T-cell (primary cell): ENCODE measurements around the gene MMEL1. TPM values are rescaled to one million over a fixed set of nuclear protein-coding genes. Genes with fewer than 3 reads are reported as not detected.

ENCODE experiments used
- ATAC-seq, 4 experiments: fragments of 200-7000 bp in 3 of 4; fragments of 150-1000 bp in 1 of 4; cut with Tn5 transposase; replicated peaks in 1 of 4; 1 replicate in 3 of 4; 2 replicates in 1 of 4; pipeline ENCODE4 v1.10.0; 2021; ENCODE audit warnings: moderate library complexity in 3 of 4, mild to moderate bottlenecking in 2 of 4, moderate number of reproducible peaks in 1 of 4
- CTCF ChIA-PET, 2 donors: fragments of 300-600 bp; sonication (Branson Sonifier 250); formaldehyde crosslinking; loops; one replicate each; lab custom pipeline; 2022; ENCODE audit warnings: antibody characterized with exemption in 2 of 2; lab: Charles Lee
- POLR2A ChIA-PET, 2 donors: fragments of 300-600 bp; sonication (Branson Sonifier 250); formaldehyde crosslinking; loops; one replicate each; lab custom pipeline; 2022; ENCODE audit warnings: antibody characterized with exemption in 2 of 2; lab: Charles Lee
- DNase-seq, 35 experiments: peaks; one replicate each; pipeline versions ENCODE4 v3.0.0 to v3.0.0-alpha.2; 2013 to 2023
- H3K27ac ChIP-seq: one replicate; pipeline ENCODE4 v1.5.1; 2013; ENCODE audit warnings: low read length
- H3K27me3 ChIP-seq, 2 experiments: replicated peaks in 1 of 2; 1 replicate in 1 of 2; 2 replicates in 1 of 2; pipeline versions ENCODE4 v1.6.1 to v1.7.0; 2013; ENCODE audit warnings: low read length in 1 of 2, mixed read lengths in 1 of 2; ENCODE audit not compliant: control insufficient read depth in 2 of 2, insufficient read depth in 2 of 2; ENCODE audit errors: extremely low read depth in 1 of 2
- H3K36me3 ChIP-seq, 2 donors: 1 replicate in 1 of 2; 2 replicates in 1 of 2; pipeline versions ENCODE4 v1.6.1 to v1.7.0; 2013; ENCODE audit warnings: low read length in 1 of 2; ENCODE audit not compliant: control insufficient read depth in 2 of 2, insufficient read depth in 1 of 2; ENCODE audit errors: extremely low read depth in 1 of 2
- H3K4me1 ChIP-seq, 2 experiments: 1 replicate in 1 of 2; 2 replicates in 1 of 2; pipeline versions ENCODE4 v1.6.1 to v1.7.0; 2013; ENCODE audit warnings: low read length in 2 of 2, mixed read lengths in 1 of 2; ENCODE audit not compliant: insufficient read depth in 2 of 2, control insufficient read depth in 1 of 2; ENCODE audit errors: extremely low read depth in 1 of 2
- H3K4me3 ChIP-seq, 2 donors: 1 replicate in 1 of 2; 2 replicates in 1 of 2; pipeline versions ENCODE4 v1.5.1 to v1.7.0; 2013; ENCODE audit warnings: mild to moderate bottlenecking in 2 of 2, low read length in 1 of 2, moderate library complexity in 1 of 2; ENCODE audit not compliant: control insufficient read depth in 1 of 2; ENCODE audit errors: extremely low read depth in 1 of 2
- H3K9me3 ChIP-seq: 2 replicates; pipeline ENCODE4 v1.7.0; 2013
- H3K27ac Mint-ChIP-seq, 2 donors: one replicate each; pipeline ENCODE4 v1.8.0; 2020 to 2021; ENCODE audit warnings: mild to moderate bottlenecking in 2 of 2, mixed read lengths in 2 of 2
- H3K27me3 Mint-ChIP-seq, 2 donors: one replicate each; pipeline ENCODE4 v1.8.0; 2021 to 2022; ENCODE audit warnings: mixed read lengths in 2 of 2
- H3K36me3 Mint-ChIP-seq: one replicate; pipeline ENCODE4 v1.8.0; 2021; ENCODE audit warnings: mixed read lengths
- H3K4me1 Mint-ChIP-seq, 3 donors: one replicate each; pipeline ENCODE4 v1.8.0; 2020 to 2022; ENCODE audit warnings: mixed read lengths in 3 of 3, mild to moderate bottlenecking in 1 of 3
- H3K4me3 Mint-ChIP-seq, 3 donors: one replicate each; pipeline ENCODE4 v1.8.0; 2020 to 2022; ENCODE audit warnings: mild to moderate bottlenecking in 3 of 3, mixed read lengths in 3 of 3, moderate library complexity in 3 of 3
- H3K9me3 Mint-ChIP-seq, 3 donors: one replicate each; pipeline ENCODE4 v1.8.0; 2020 to 2022; ENCODE audit warnings: mixed read lengths in 3 of 3
- WGBS: methylation state at CpG from one replicate; pipeline ENCODE4 v1.1.5; 2013; ENCODE audit warnings: missing lambda C conversion rate; ENCODE audit not compliant: insufficient coverage; 5-methylcytosine and 5-hydroxymethylcytosine counted together
- total RNA-seq, 35 experiments: library from RNA in 6 of 35; stranded (reverse) in 6 of 35; fragments of 120-200 nt in 1 of 35; gene quantifications; one replicate each; pipeline versions ENCODE4 v1.2.1 to v1.2.4 and lab custom pipeline; 2013 to 2026

MMEL1 gene
- total RNA-seq, 5 donors from 2014 or later (not counting 1 experiment from before 2014, with no cell fraction given) = 0.72 to 3.3 (median 1.0) TPM

DNA sequence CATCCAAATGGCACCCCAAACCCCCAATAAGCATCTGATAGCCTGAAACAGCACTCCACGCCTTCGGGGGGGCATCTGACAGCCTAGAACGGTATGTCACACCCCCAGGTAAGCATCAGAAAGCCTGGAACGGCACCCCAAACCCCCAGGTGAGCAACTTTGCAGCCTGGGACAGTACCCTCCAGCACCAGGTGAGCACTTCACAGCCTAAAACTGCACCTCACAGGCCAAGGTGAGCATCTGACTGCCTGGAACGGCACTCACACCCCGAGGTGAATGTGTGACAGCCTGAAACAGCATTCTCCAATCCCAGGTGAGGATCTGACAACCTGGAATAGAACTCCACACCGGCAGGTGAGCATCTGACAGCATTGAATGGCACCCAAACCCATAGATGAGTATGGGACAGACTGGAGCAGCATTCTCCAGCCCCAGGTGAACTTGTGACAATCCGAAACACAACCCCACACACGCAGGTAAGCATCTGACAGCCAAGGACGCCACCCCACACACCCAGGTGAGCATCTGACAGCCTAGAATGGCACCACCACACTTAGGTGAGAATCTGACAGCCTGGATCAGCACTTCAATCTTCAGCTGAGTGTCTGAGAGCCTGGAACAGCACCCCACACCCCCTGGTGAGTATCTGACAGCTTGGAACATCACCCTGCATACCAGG, 18.3 kb upstream of the MMEL1 start:
- Mint-ChIP-seq H3K4me1 (peaks cover 0 to 7% (median 2%) of the 10 kb centered on the region in 3 donors), H3K9me3 (peaks cover 5 to 16% (median 10%) of the 10 kb centered on the region in 3 donors), H3K4me3 (no peak overlapping the region), H3K36me3 (no peaks in the 10 kb centered on the region), H3K27me3 (peaks cover 38 to 53% of the 10 kb centered on the region in 2 donors), H3K27ac (no peak overlapping the region)
- Histone ChIP-seq H3K4me1 (no peaks in the 10 kb centered on the region), H3K27me3 (peaks cover 0 to 74% of the 10 kb centered on the region in 2 experiments), H3K27ac (no peak overlapping the region), H3K36me3 (no peaks in the 10 kb centered on the region), H3K9me3 (peaks cover 1% of the 10 kb centered on the region), H3K4me3 (no peak overlapping the region)
- POLR2A ChIA-PET = no interaction called here
- CTCF ChIA-PET = no interaction called here
- no peak for ATAC-seq
- WGBS = 55% methylated on average over 10 of the region's 10 CpGs
- peak in 2 of 35 experiments; percentile 2 to 5 for DNase-seq

DNA sequence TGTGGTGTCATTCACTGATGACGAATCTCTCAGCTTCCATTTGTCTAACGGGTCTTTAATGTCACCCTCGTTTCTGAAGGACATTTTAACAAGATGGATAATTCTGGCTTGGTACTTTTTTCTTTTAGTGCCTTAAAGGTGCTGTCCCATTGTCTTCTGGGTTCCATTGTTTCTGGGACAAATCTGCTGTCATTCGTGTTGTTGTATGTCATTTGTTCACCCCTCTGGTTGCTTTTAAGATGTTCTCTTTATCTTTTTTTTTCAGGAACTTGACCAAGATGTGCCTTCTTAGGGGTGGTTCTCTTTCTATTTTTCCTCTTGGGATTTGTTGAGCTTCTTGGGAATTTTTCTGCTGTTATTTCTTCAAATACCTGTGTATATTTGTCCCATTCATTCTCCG, 14.0 kb upstream of the MMEL1 start:
- Mint-ChIP-seq H3K4me3 (no peak overlapping the region), H3K36me3 (no peaks in the 10 kb centered on the region), H3K4me1 (peaks cover 6 to 11% (median 10%) of the 10 kb centered on the region in 3 donors), H3K27me3 (peaks cover 0 to 13% of the 10 kb centered on the region in 2 donors), H3K9me3 (peaks cover 5 to 16% (median 10%) of the 10 kb centered on the region in 3 donors), H3K27ac (no peak overlapping the region)
- peaks cover 0 to 51% of the 10 kb centered on the region in 2 experiments for H3K27me3 ChIP-seq
- no peak for ATAC-seq
- ChIA-PET POLR2A (no interaction called here), CTCF (interaction anchor here in 1 of 2 donors (0.9 kb wide), 1 partner anchor 231 kb away, joined by 3 read pairs; no protein-coding TSS in a partner anchor)
- 64% methylated on average over 3 of the region's 5 CpGs for WGBS
- peaks cover 2% of the 10 kb centered on the region for H3K9me3 ChIP-seq
- peaks cover 0 to 18% of the 10 kb centered on the region in 2 experiments for H3K4me1 ChIP-seq
- H3K4me3 ChIP-seq = no peak overlapping the region
- H3K36me3 ChIP-seq = no peaks in the 10 kb centered on the region
- no peak overlapping the region for H3K27ac ChIP-seq
- DNase-seq = no peak

DNA sequence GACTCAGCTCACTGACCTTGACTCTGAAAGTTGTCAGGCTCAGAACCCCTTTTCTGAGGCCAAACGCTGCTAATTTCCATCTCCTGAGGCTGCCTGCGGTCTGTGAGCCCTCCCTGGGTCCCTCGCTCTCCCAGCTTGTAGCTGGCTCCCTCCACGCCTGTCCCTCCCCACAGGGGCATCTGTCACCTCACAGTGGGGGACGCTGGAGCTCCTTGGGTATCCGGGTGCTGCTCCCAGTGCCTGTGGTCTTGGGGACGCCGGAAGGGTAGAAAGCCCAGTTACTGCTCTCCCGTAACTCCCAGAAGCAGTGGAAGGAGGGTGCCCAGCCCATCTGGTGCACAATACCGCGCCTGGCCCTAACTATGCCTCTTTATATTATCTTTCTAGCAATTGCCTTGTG, 13.0 kb upstream of the MMEL1 start:
- H3K27ac Mint-ChIP-seq = no peak overlapping the region
- DNase-seq (peak in 1 of 35 experiments; percentile 2), ATAC-seq (no peak)
- peaks cover 5 to 16% (median 10%) of the 10 kb centered on the region in 3 donors for H3K9me3 Mint-ChIP-seq
- peaks cover 0 to 40% of the 10 kb centered on the region in 2 experiments for H3K27me3 ChIP-seq
- H3K36me3 Mint-ChIP-seq = no peaks in the 10 kb centered on the region
- H3K4me3 Mint-ChIP-seq = no peak overlapping the region
- no peak overlapping the region for H3K4me3 ChIP-seq
- H3K27ac ChIP-seq = no peak overlapping the region
- H3K4me1 ChIP-seq = peaks cover 2 to 25% of the 10 kb centered on the region in 2 experiments
- no peaks in the 10 kb centered on the region for H3K36me3 ChIP-seq
- ChIA-PET CTCF (no interaction called here), POLR2A (no interaction called here)
- 80% methylated on average over 9 of the region's 11 CpGs for WGBS
- peaks cover 2% of the 10 kb centered on the region for H3K9me3 ChIP-seq
- H3K27me3 Mint-ChIP-seq = peaks cover 0 to 4% of the 10 kb centered on the region in 2 donors
- peaks cover 6 to 13% (median 12%) of the 10 kb centered on the region in 3 donors for H3K4me1 Mint-ChIP-seq

DNA sequence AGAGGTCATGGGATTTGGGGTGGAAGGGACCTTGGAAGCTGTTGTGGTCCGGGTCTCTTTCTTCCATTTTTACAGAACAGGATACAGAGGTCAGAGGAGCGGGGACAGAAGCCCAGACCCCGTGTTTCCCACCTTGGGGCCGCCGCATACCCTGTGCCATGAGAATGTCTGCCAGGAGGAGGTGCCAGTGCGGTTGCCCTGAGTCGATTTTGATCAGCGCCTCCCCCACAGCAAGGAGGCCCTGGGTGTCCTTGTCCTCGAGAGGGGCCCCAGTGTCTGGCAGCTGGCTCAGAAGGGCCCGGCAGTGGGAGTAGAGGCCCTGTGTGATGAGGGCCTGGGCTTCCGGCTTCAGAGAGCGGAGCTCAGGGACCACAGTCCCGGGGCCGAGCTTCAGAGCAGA, 12.3 kb upstream of the MMEL1 start:
- Mint-ChIP-seq H3K9me3 (peaks cover 5 to 16% (median 10%) of the 10 kb centered on the region in 3 donors), H3K4me1 (peaks cover 6 to 13% (median 13%) of the 10 kb centered on the region in 3 donors), H3K4me3 (no peak overlapping the region), H3K27ac (no peak overlapping the region), H3K36me3 (no peaks in the 10 kb centered on the region), H3K27me3 (peaks cover 0 to 4% of the 10 kb centered on the region in 2 donors)
- ChIA-PET CTCF (interaction anchor here in 1 of 2 donors (0.6 kb wide), 1 partner anchor 840 kb away, joined by 3 read pairs; no protein-coding TSS in a partner anchor), POLR2A (no interaction called here)
- 81% methylated on average over 13 of the region's 14 CpGs for WGBS
- DNase-seq = no peak
- H3K36me3 ChIP-seq = no peaks in the 10 kb centered on the region
- H3K27me3 ChIP-seq = peaks cover 0 to 34% of the 10 kb centered on the region in 2 experiments
- H3K27ac ChIP-seq = no peak overlapping the region
- peaks cover 2% of the 10 kb centered on the region for H3K9me3 ChIP-seq
- no peak overlapping the region for H3K4me3 ChIP-seq
- peaks cover 2 to 25% of the 10 kb centered on the region in 2 experiments for H3K4me1 ChIP-seq
- ATAC-seq = no peak

DNA sequence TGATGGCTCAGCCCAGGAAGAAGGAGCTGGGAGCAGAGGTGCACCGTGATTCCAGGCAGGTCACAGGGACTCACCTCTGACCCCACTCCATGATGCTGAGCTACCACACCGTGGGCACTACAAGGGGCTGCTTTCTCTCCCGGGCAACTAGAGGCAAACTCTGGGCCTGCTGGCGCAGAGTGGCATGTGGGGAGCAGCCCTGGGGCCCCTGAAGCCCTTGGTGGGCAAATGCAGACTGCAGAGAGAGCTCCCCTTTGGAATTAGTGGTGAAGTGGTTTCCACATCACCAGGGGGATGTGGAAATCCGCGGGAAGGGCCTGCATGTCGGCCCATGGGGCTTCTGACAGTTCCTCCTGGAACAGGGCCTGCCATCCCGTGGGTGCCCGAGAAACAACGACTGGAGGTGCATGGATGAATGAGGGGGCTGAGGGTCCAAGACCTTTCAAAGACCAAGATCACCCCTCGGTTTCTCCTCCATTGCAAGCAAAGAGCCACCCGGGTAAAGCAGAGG, 11.8 kb upstream of the MMEL1 start:
- peak overlapping the region in 1 of 3 donors; percentile 74 for H3K4me3 Mint-ChIP-seq
- H3K27ac ChIP-seq = no peak overlapping the region
- peaks cover 0 to 29% of the 10 kb centered on the region in 2 experiments for H3K27me3 ChIP-seq
- peaks cover 0 to 4% of the 10 kb centered on the region in 2 donors for H3K27me3 Mint-ChIP-seq
- peaks cover 2% of the 10 kb centered on the region for H3K9me3 ChIP-seq
- peaks cover 5 to 16% (median 10%) of the 10 kb centered on the region in 3 donors for H3K9me3 Mint-ChIP-seq
- peaks cover 2 to 25% of the 10 kb centered on the region in 2 experiments for H3K4me1 ChIP-seq
- POLR2A ChIA-PET = no interaction called here
- no peak overlapping the region for H3K4me3 ChIP-seq
- no peaks in the 10 kb centered on the region for H3K36me3 ChIP-seq
- no peak overlapping the region for H3K27ac Mint-ChIP-seq
- DNase-seq (peak in 1 of 35 experiments; percentile 11), ATAC-seq (no peak)
- CTCF ChIA-PET = interaction anchor here in 1 of 2 donors (0.6 kb wide), 1 partner anchor 841 kb away, joined by 3 read pairs; no protein-coding TSS in a partner anchor
- WGBS = 94% methylated on average over 9 of the region's 12 CpGs
- H3K36me3 Mint-ChIP-seq = no peaks in the 10 kb centered on the region
- peaks cover 6 to 14% (median 13%) of the 10 kb centered on the region in 3 donors for H3K4me1 Mint-ChIP-seq

DNA sequence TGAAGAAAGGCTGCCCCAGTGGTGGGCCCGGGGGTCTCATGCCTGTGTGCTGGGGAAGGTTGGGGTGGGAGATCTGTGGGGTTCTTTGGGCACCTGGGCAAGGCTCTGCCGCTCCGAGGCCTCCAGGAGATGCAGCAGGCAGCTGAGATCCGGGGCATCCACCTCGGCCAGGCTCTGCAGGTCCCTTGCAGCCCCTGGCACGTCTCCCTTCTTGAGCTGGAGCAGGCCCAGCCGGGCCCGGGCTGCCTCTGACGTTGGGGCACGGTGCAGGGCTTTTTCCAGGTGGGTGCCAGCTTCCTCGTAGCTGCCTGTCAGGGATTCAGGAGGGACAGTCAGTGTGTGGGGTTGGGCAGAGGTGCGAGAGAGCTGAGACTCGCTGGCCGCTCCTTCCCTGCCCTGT, 11.4 kb upstream of the MMEL1 start:
- Histone ChIP-seq H3K4me3 (no peak overlapping the region), H3K27ac (no peak overlapping the region), H3K9me3 (peaks cover 2% of the 10 kb centered on the region), H3K4me1 (peaks cover 2 to 25% of the 10 kb centered on the region in 2 experiments), H3K27me3 (peaks cover 0 to 24% of the 10 kb centered on the region in 2 experiments), H3K36me3 (no peaks in the 10 kb centered on the region)
- peak overlapping the region in 1 of 3 donors; percentile 74 for H3K4me3 Mint-ChIP-seq
- H3K27ac Mint-ChIP-seq = no peak overlapping the region
- 84% methylated on average over 11 of the region's 14 CpGs for WGBS
- H3K9me3 Mint-ChIP-seq = peaks cover 5 to 16% (median 10%) of the 10 kb centered on the region in 3 donors
- ATAC-seq (no peak), DNase-seq (peak in 2 of 35 experiments; percentile 3 to 10)
- peaks cover 0 to 3% of the 10 kb centered on the region in 2 donors for H3K27me3 Mint-ChIP-seq
- POLR2A ChIA-PET = interaction anchor here in 1 of 2 donors (0.5 kb wide), 1 partner anchor 45 kb away, joined by 10 read pairs; no protein-coding TSS in a partner anchor
- no peaks in the 10 kb centered on the region for H3K36me3 Mint-ChIP-seq
- CTCF ChIA-PET = interaction anchor here in 1 of 2 donors (0.6 kb wide), 1 partner anchor 841 kb away, joined by 3 read pairs; no protein-coding TSS in a partner anchor
- H3K4me1 Mint-ChIP-seq = peaks cover 6 to 14% (median 13%) of the 10 kb centered on the region in 3 donors
